ENCODE results near the gene DISC1. TPM values are rescaled to one million over a fixed set of nuclear protein-coding genes. Genes with fewer than 3 reads are reported as not detected.

The DISC1 gene
- total RNA-seq, 1 experiment from 2014 or later: 1.8 TPM

GRCh38 chr1:231604276-231604621 lies 22.3 kb upstream of the DISC1 start:
- no peaks in the 10 kb centered on the region for H3K9me2 ChIP-seq (ENCODE audit: insufficient read depth)

More at GRCh38 chr1:231604276-231604621, 22.3 kb upstream of the DISC1 start:
- no peak for ATAC-seq
- H4K20me1 ChIP-seq (ENCODE audit: insufficient read depth): no peaks in the 10 kb centered on the region
- DNase-seq (ENCODE audit: low read depth, low spot score): no peak
- ChIA-PET POLR2A (no interaction called here), CTCF (no interaction called here), RAD21 (ENCODE audit: low non-redundant PET in 1 of 2, low total read pairs in 2 of 2, uncharacterized antibody in 2 of 2, unreplicated experiment in 2 of 2) (no interaction called here)
- H3K9me3 ChIP-seq (ENCODE audit: control insufficient read depth in 1 of 2, insufficient read depth in 1 of 2, low read depth in 1 of 2, low read length in 2 of 2): no peaks in the 10 kb centered on the region
- H3K27ac ChIP-seq (ENCODE audit: low read depth, low read length): no peak overlapping the region
- peak overlapping the region; percentile 76; the same call in 1 of the 2 replicates for H3K4me2 ChIP-seq (ENCODE audit: low read length)
- peak overlapping the region in 1 of 2 experiments; percentile 60; a peak in 2 of 4 replicates for H3K4me3 ChIP-seq (replicated peaks in 1 of 2; ENCODE audit: low read depth in 1 of 2, low read length in 2 of 2)
- peak overlapping the region; percentile 97 for H2AFZ ChIP-seq (ENCODE audit: low read depth, low read length, poor library complexity, severe bottlenecking)
- H3K27me3 ChIP-seq (ENCODE audit: insufficient read depth, low read length): 0 out of 2 replicates have a peak, but pooled peaks cover 4% of the 10 kb centered on the region
- peaks cover 0 to 12% of the 10 kb centered on the region in 2 experiments; a peak in 2 of 4 replicates for H3K4me1 ChIP-seq (ENCODE audit: control insufficient read depth in 1 of 2, insufficient read depth in 2 of 2, low read length in 2 of 2)
- H3K79me2 ChIP-seq (ENCODE audit: insufficient read depth, low read length): no peaks in the 10 kb centered on the region
- no peak overlapping the region for H3K9ac ChIP-seq (ENCODE audit: low read length)
- intact Hi-C loops (cut with micrococcal nuclease): loop anchor here (1.0 to 10.0 kb wide), 5 partner anchors 246 to 962 kb away; partner anchors contain the start of genes COG2 and GNPAT
- no peak for TF ChIP-seq SRF (IDR thresholded peaks at IDR 0.05; ENCODE audit: low read depth)
- TF ChIP-seq ZNF274 (IDR thresholded peaks at IDR 0.05; ENCODE audit: low read depth, low read length): no peak
- TF ChIP-seq EGR1 (IDR thresholded peaks at IDR 0.05; ENCODE audit: low read depth): no peak
- TF ChIP-seq CTCF (IDR thresholded peaks at IDR 0.05 in 2 of 3, conservative IDR thresholded peaks at IDR 0.05 in 1 of 3; ENCODE audit: borderline replicate concordance in 1 of 3, insufficient read depth in 1 of 3, low read depth in 2 of 3, low read length in 2 of 3): no peak
- TF ChIP-seq JUND (IDR thresholded peaks at IDR 0.05): no peak
- TF ChIP-seq YY1 (IDR thresholded peaks at IDR 0.05; ENCODE audit: extremely low read depth, insufficient replicate concordance, low read depth, low read length): no peak
- no peak for TF ChIP-seq SIN3A (IDR thresholded peaks at IDR 0.05; ENCODE audit: low read depth)
- no peak for TF ChIP-seq EZH2 (IDR thresholded peaks at IDR 0.05)
- no peak for TF ChIP-seq CBX3 (IDR thresholded peaks at IDR 0.05; ENCODE audit: low read depth)
- TF ChIP-seq ZBTB33 (IDR thresholded peaks at IDR 0.05; ENCODE audit: extremely low read depth, insufficient replicate concordance, low read length): no peak
- no peak for TF ChIP-seq ZFX (IDR thresholded peaks at IDR 0.05)
- TF ChIP-seq CEBPB (IDR thresholded peaks at IDR 0.05; ENCODE audit: low read depth): no peak
- no peak for TF ChIP-seq ATF3 (IDR thresholded peaks at IDR 0.05)
- TF ChIP-seq REST (IDR thresholded peaks at IDR 0.05; ENCODE audit: low read depth): no peak
- no peak for TF ChIP-seq EZH2phosphoT487 (IDR thresholded peaks at IDR 0.05; ENCODE audit: borderline replicate concordance)
- no peak for TF ChIP-seq POLR2AphosphoS5 (IDR thresholded peaks at IDR 0.05; ENCODE audit: low read depth, low read length)
- TF ChIP-seq FOSL1 (IDR thresholded peaks at IDR 0.05; ENCODE audit: low read depth): no peak
- TF ChIP-seq POLR2A (IDR thresholded peaks at IDR 0.05; ENCODE audit: borderline replicate concordance, extremely low read depth, insufficient read depth, insufficient read length): no peak
- H3K36me3 ChIP-seq (ENCODE audit: control insufficient read depth in 1 of 2, insufficient read depth in 2 of 2, low read length in 2 of 2): no peaks in the 10 kb centered on the region
- BruUV-seq (replicated peaks): no TSS peak
